AG04449 (cell line): ENCODE measurements around the gene MICALL2.

Source experiments
- CTCF ChIA-PET: fragments of 350-600 bp; formaldehyde crosslinking; extraction: SDS; loops from one replicate; lab custom pipeline; 2021; ENCODE audit warnings: antibody characterized with exemption; lab: Yijun Ruan, JAX
- POLR2A ChIA-PET: fragments of 400-600, 350-600 bp; formaldehyde crosslinking; extraction: SDS; loops from one replicate; lab custom pipeline; 2020; ENCODE audit warnings: antibody characterized with exemption, inconsistent platforms; lab: Yijun Ruan, JAX
- DNase-seq: peaks from one replicate; pipeline ENCODE4 v3.0.0-alpha.2; 2010; ENCODE audit warnings: low read depth, low spot score
- H3K4me3 ChIP-seq: 2 replicates; pipeline ENCODE4 v1.5.1; 2011; ENCODE audit warnings: low read depth, mild to moderate bottlenecking, control low read depth, low read length
- TF ChIP-seq, protein P1 (sequence below): IDR thresholded peaks from one replicate; pipeline ENCODE4 v1.5.1; 2011; ENCODE audit warnings: mild to moderate bottlenecking, moderate library complexity, low read length, control low read depth, inconsistent platforms; ENCODE audit not compliant: insufficient read depth; ENCODE audit errors: missing control alignments

Gene MICALL2

DNA sequence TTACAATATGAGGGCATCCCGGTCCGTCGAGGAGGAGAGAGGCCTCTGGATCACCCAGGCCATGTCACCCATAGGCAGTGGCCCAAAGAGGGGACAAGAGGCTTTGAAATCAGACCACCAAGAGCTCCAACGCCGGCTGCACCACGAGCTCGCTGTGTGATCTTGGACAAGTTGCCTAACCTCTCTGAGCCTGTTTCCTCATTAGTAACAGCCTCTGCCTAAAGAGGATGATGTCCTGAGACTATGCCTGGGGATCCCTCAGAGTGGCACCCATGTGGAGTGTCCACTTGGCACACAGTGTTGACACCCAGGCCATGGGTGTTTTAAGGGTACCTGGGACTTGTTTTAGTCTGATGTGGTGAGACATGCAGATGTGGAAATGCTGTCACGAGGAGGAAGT lies 50.8 kb downstream of the MICALL2 start:
- TF ChIP-seq, protein P1, sequence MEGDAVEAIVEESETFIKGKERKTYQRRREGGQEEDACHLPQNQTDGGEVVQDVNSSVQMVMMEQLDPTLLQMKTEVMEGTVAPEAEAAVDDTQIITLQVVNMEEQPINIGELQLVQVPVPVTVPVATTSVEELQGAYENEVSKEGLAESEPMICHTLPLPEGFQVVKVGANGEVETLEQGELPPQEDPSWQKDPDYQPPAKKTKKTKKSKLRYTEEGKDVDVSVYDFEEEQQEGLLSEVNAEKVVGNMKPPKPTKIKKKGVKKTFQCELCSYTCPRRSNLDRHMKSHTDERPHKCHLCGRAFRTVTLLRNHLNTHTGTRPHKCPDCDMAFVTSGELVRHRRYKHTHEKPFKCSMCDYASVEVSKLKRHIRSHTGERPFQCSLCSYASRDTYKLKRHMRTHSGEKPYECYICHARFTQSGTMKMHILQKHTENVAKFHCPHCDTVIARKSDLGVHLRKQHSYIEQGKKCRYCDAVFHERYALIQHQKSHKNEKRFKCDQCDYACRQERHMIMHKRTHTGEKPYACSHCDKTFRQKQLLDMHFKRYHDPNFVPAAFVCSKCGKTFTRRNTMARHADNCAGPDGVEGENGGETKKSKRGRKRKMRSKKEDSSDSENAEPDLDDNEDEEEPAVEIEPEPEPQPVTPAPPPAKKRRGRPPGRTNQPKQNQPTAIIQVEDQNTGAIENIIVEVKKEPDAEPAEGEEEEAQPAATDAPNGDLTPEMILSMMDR, result no peak
- ChIA-PET CTCF (interaction anchor here (1.1 to 2.1 kb wide), 3 partner anchors 11 to 182 kb away, joined by 3 to 6 read pairs (median 5); no protein-coding TSS in a partner anchor), POLR2A (no interaction called here)
- H3K4me3 ChIP-seq, result no peak overlapping the region
- DNase-seq, result no peak

GRCh38 chr7:1407892-1408291 lies 51.4 kb downstream of the MICALL2 start:
- ChIA-PET POLR2A (no interaction called here), CTCF (interaction anchor here (1.1 to 2.1 kb wide), 2 partner anchors 24 to 181 kb away, joined by 3 to 6 read pairs; no protein-coding TSS in a partner anchor)
- TF ChIP-seq, protein P1, result no peak
- H3K4me3 ChIP-seq, result no peak overlapping the region
- no peak for DNase-seq

GRCh38 chr7:1404898-1405548 lies 54.2 kb downstream of the MICALL2 start:
- CTCF ChIA-PET, result interaction anchor here (1.1 to 5.3 kb wide), 5 partner anchors 7 to 235 kb away, joined by 3 to 29 read pairs (median 5); no protein-coding TSS in a partner anchor
- no peak for DNase-seq
- POLR2A ChIA-PET, result no interaction called here
- H3K4me3 ChIP-seq, result no peak overlapping the region
- TF ChIP-seq, protein P1, result no peak

GRCh38 chr7:1404460-1404809 lies 54.8 kb downstream of the MICALL2 start:
- POLR2A ChIA-PET, result no interaction called here
- CTCF ChIA-PET, result interaction anchor here (0.8 to 5.3 kb wide), 5 partner anchors 8 to 234 kb away, joined by 3 to 29 read pairs (median 5); no protein-coding TSS in a partner anchor
- DNase-seq, result no peak
- TF ChIP-seq, protein P1, result no peak
- no peak overlapping the region for H3K4me3 ChIP-seq

- ChIA-PET CTCF (interaction anchor here (0.8 to 5.3 kb wide), 6 partner anchors 8 to 234 kb away, joined by 3 to 29 read pairs (median 5); no protein-coding TSS in a partner anchor), POLR2A (no interaction called here)
- TF ChIP-seq, protein P1, result peak; percentile 6
- DNase-seq, result no peak
- H3K4me3 ChIP-seq, result no peak overlapping the region; the same call in 1 of the 2 replicates
Observed at GRCh38 chr7:1403638-1404459, 55.4 kb downstream of the MICALL2 start.
